Activated T-cell treated with anti-CD3 and anti-CD28 coated beads, Interleukin-2, amount 50 U/mL, for 24 hours (primary cell): ENCODE data around the gene RNF166.

Experiments used
- DNase-seq: peaks from one replicate; pipeline ENCODE4 v3.0.0-alpha.2; 2020
- H3K27ac Mint-ChIP-seq: 2 replicates; pipeline ENCODE4 v1.8.0; 2020; ENCODE audit warnings: mild to moderate bottlenecking, mixed read lengths
- H3K27me3 Mint-ChIP-seq: 2 replicates; pipeline ENCODE4 v1.8.0; 2020; ENCODE audit warnings: mixed read lengths
- H3K36me3 Mint-ChIP-seq: 2 replicates; pipeline ENCODE4 v1.8.0; 2020; ENCODE audit warnings: low read depth, mixed read lengths
- H3K4me1 Mint-ChIP-seq: 2 replicates; pipeline ENCODE4 v1.8.0; 2020; ENCODE audit warnings: low read depth, mixed read lengths
- H3K4me3 Mint-ChIP-seq: 2 replicates; pipeline ENCODE4 v1.8.0; 2020; ENCODE audit warnings: mild to moderate bottlenecking, moderate library complexity, mixed read lengths
- H3K9me3 Mint-ChIP-seq: 2 replicates; pipeline ENCODE4 v1.8.0; 2020; ENCODE audit warnings: mixed read lengths

RNF166 gene

GRCh38 chr16:88698646-88699045 is 7.6 kb downstream of the RNF166 start:
- DNase-seq, result no peak
- H3K27me3 Mint-ChIP-seq, result no peaks in the 10 kb centered on the region
- H3K4me3 Mint-ChIP-seq, result no peak overlapping the region
- peak overlapping the region; percentile 69 for H3K27ac Mint-ChIP-seq
- H3K4me1 Mint-ChIP-seq, result peaks cover 61% of the 10 kb centered on the region
- H3K9me3 Mint-ChIP-seq, result no peaks in the 10 kb centered on the region
- peaks cover 58% of the 10 kb centered on the region for H3K36me3 Mint-ChIP-seq

GRCh38 chr16:88697831-88698615 is 8.2 kb downstream of the RNF166 start:
- H3K27me3 Mint-ChIP-seq, result no peaks in the 10 kb centered on the region
- H3K27ac Mint-ChIP-seq, result peak overlapping the region; percentile 69
- no peak for DNase-seq
- no peaks in the 10 kb centered on the region for H3K9me3 Mint-ChIP-seq
- no peak overlapping the region for H3K4me3 Mint-ChIP-seq
- peaks cover 54% of the 10 kb centered on the region for H3K36me3 Mint-ChIP-seq
- H3K4me1 Mint-ChIP-seq, result peaks cover 59% of the 10 kb centered on the region

GRCh38 chr16:88697116-88697830 is 8.9 kb downstream of the RNF166 start:
- Mint-ChIP-seq H3K27ac (peak overlapping the region; percentile 69), H3K4me1 (peaks cover 59% of the 10 kb centered on the region), H3K9me3 (no peaks in the 10 kb centered on the region), H3K4me3 (no peak overlapping the region), H3K27me3 (no peaks in the 10 kb centered on the region), H3K36me3 (peaks cover 46% of the 10 kb centered on the region)
- no peak for DNase-seq

- H3K27me3 Mint-ChIP-seq, result no peaks in the 10 kb centered on the region
- DNase-seq, result no peak
- no peak overlapping the region for H3K4me3 Mint-ChIP-seq
- H3K27ac Mint-ChIP-seq, result no peak overlapping the region
- peaks cover 59% of the 10 kb centered on the region for H3K4me1 Mint-ChIP-seq
- peaks cover 40% of the 10 kb centered on the region for H3K36me3 Mint-ChIP-seq
- no peaks in the 10 kb centered on the region for H3K9me3 Mint-ChIP-seq
These were observed 9.8 kb downstream of the RNF166 start for GRCh38 chr16:88696441-88696840.

- no peak for DNase-seq
- no peaks in the 10 kb centered on the region for H3K9me3 Mint-ChIP-seq
- H3K27me3 Mint-ChIP-seq, result no peaks in the 10 kb centered on the region
- peak overlapping the region; percentile 40 for H3K27ac Mint-ChIP-seq
- H3K4me1 Mint-ChIP-seq, result peaks cover 59% of the 10 kb centered on the region
- no peak overlapping the region for H3K4me3 Mint-ChIP-seq
- peaks cover 37% of the 10 kb centered on the region for H3K36me3 Mint-ChIP-seq
These were observed 10.5 kb downstream of the RNF166 start for GRCh38 chr16:88695753-88696152.

GRCh38 chr16:88695218-88695617 is 11.0 kb downstream of the RNF166 start:
- Mint-ChIP-seq H3K27me3 (no peaks in the 10 kb centered on the region), H3K4me3 (no peak overlapping the region), H3K4me1 (peaks cover 59% of the 10 kb centered on the region), H3K27ac (peak overlapping the region; percentile 40), H3K9me3 (no peaks in the 10 kb centered on the region), H3K36me3 (peaks cover 32% of the 10 kb centered on the region)
- no peak for DNase-seq

GRCh38 chr16:88694221-88695087 is 11.8 kb downstream of the RNF166 start:
- DNase-seq, result no peak
- Mint-ChIP-seq H3K4me3 (no peak overlapping the region), H3K27me3 (no peaks in the 10 kb centered on the region), H3K36me3 (peaks cover 24% of the 10 kb centered on the region), H3K27ac (peak overlapping the region; percentile 44), H3K4me1 (peaks cover 52% of the 10 kb centered on the region), H3K9me3 (no peaks in the 10 kb centered on the region)

- Mint-ChIP-seq H3K4me3 (no peak overlapping the region), H3K27me3 (no peaks in the 10 kb centered on the region), H3K27ac (no peak overlapping the region), H3K4me1 (peaks cover 49% of the 10 kb centered on the region), H3K9me3 (no peaks in the 10 kb centered on the region), H3K36me3 (peaks cover 23% of the 10 kb centered on the region)
- DNase-seq, result no peak
These were observed 12.6 kb downstream of the RNF166 start for GRCh38 chr16:88693420-88694177.

- no peaks in the 10 kb centered on the region for H3K27me3 Mint-ChIP-seq
- no peak for DNase-seq
- H3K9me3 Mint-ChIP-seq, result no peaks in the 10 kb centered on the region
- no peak overlapping the region for H3K4me3 Mint-ChIP-seq
- H3K4me1 Mint-ChIP-seq, result peaks cover 45% of the 10 kb centered on the region
- H3K27ac Mint-ChIP-seq, result peak overlapping the region; percentile 76
- peaks cover 17% of the 10 kb centered on the region for H3K36me3 Mint-ChIP-seq
These were observed 13.3 kb downstream of the RNF166 start for GRCh38 chr16:88692861-88693260.

- H3K27ac Mint-ChIP-seq, result peak overlapping the region; percentile 79
- H3K9me3 Mint-ChIP-seq, result no peaks in the 10 kb centered on the region
- peak; percentile 56 for DNase-seq
- peaks cover 42% of the 10 kb centered on the region for H3K4me1 Mint-ChIP-seq
- no peak overlapping the region for H3K4me3 Mint-ChIP-seq
- peaks cover 11% of the 10 kb centered on the region for H3K36me3 Mint-ChIP-seq
- H3K27me3 Mint-ChIP-seq, result no peaks in the 10 kb centered on the region
These were observed 14.2 kb downstream of the RNF166 start for GRCh38 chr16:88691924-88692560.

GRCh38 chr16:88691129-88691813 is 14.9 kb downstream of the RNF166 start:
- H3K4me1 Mint-ChIP-seq, result peaks cover 44% of the 10 kb centered on the region
- DNase-seq, result no peak
- no peak overlapping the region for H3K4me3 Mint-ChIP-seq
- no peaks in the 10 kb centered on the region for H3K27me3 Mint-ChIP-seq
- H3K36me3 Mint-ChIP-seq, result peaks cover 5% of the 10 kb centered on the region
- peak overlapping the region; percentile 65 for H3K27ac Mint-ChIP-seq
- no peaks in the 10 kb centered on the region for H3K9me3 Mint-ChIP-seq

GRCh38 chr16:88690341-88691128 is 15.7 kb downstream of the RNF166 start:
- no peak for DNase-seq
- Mint-ChIP-seq H3K27ac (peak overlapping the region; percentile 65), H3K4me1 (peaks cover 45% of the 10 kb centered on the region), H3K36me3 (no peaks in the 10 kb centered on the region), H3K9me3 (no peaks in the 10 kb centered on the region), H3K4me3 (no peak overlapping the region), H3K27me3 (no peaks in the 10 kb centered on the region)
